Hematopoietic multipotent progenitor cell (in vitro differentiated cells): ENCODE data around the gene GTPBP3. TPM values are rescaled to one million over a fixed set of nuclear protein-coding genes. Genes with fewer than 3 reads are reported as not detected.

ENCODE experiments used
- DNase-seq, 3 donors: peaks; one replicate each; pipeline ENCODE4 v3.0.0-alpha.2; 2011 to 2015; ENCODE audit warnings: low read depth in 2 of 3, low spot score in 2 of 3
- total RNA-seq: library from RNA; depleted of rRNA; stranded (reverse); fragments of >200 nt; gene quantifications from one replicate; pipeline ENCODE4 v1.2.3, GENCODE V29; 2012

GTPBP3 gene
- total RNA-seq, 1 donor: 31.2 TPM

DNA sequence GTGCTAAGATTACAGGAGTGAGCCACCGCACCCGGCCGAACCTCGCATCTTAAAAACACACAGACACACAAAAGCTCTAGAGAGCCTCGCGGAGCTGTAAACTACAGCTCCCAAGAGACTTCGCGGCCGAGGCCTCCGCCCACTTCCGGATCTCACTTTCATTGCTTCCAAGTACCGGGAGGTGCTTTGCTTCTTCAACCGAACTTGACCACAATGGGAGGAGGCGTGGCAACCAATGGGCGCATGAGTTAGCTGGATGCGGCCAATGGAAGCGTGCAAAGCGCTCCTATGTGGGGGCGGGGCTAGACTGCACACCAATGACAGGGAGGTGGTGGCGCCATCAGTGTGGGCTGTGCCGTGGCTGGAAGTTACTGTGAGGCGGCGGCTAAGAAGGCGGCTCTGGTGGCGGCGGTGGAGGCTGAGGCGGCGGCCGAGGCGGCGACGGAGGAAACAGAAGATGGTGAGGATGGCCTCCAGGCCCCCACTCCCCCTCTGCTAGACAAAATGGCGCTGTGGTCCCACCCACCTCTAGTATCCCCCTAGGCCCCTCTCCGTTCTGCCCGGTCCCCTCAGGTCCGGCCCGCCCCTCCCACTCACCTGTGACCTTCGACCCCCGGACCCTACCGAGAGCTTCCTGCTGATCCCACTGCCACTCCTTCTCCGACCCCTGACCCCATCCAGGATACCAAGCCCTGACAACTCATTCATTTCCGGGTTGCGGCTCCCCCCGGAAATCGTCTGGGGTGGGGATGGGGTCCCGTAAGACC lies 28.0 kb upstream of the GTPBP3 start, which contains the start of gene DDA1:
TSS of gene DDA1 (plus strand) at position 366 of the 767 bp plus-strand sequence. CDS start at position 458, 92 bp downstream.
- DNase-seq: peak; percentile 92 to 100 (median 100)

DNA sequence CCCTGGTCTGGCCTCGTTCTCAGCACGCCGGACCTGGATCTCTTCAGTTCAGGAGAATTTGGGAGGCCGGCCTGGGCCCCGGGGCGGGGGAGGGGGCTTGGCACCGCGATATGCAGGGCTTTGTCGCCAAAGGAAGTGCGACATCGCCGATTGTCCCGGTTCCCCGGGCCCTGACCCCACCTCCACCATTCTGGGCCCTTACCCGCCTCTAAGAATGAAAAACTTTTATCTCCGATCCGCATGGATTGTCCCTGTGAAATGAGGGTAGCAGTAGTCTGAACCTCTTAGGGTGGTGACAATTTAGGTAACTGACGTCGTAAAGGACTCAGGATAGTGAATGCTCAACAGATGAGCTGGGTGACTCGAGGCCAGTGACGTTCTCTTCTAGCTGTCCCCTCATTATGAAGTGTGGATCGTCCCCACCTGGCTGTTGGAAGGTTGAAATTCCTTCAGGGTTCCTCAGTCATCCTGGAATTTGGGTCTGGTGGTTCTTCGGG lies 27.3 kb upstream of the GTPBP3 start:
- DNase-seq: peak in 1 of 3 donors; percentile 19

GRCh38 chr19:17311455-17312188 lies 25.7 kb upstream of the GTPBP3 start:
- no peak for DNase-seq

- no peak for DNase-seq
These were observed 24.9 kb upstream of the GTPBP3 start for GRCh38 chr19:17312189-17313113.

GRCh38 chr19:17314007-17314593 lies 23.3 kb upstream of the GTPBP3 start:
- DNase-seq: no peak

GRCh38 chr19:17318966-17319365 lies 18.4 kb upstream of the GTPBP3 start:
- no peak for DNase-seq

GRCh38 chr19:17319473-17320238 lies 17.7 kb upstream of the GTPBP3 start:
- no peak for DNase-seq

GRCh38 chr19:17320435-17320834 lies 16.9 kb upstream of the GTPBP3 start:
- no peak for DNase-seq

GRCh38 chr19:17321655-17322489 lies 15.5 kb upstream of the GTPBP3 start:
- DNase-seq: no peak

DNA sequence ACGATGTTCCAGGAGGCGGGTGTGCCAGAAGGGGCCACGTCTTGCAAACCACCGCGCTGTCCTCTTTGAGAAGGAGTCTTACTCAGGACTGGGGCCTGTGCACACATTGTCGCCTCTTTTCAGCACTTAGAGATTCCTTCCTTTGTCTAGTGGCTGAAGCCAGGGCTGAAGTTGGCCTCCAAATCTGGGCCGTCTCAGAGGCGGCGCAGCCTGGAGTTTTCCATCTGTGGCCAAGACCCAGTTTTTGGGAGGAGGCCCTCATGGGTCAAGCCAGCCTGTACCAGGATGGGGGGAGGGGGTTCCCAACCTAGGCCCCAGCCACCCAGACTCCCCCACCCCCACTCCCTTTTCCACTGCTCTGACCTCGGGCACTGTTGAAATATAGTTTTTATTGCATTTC lies 14.5 kb upstream of the GTPBP3 start:
- DNase-seq: no peak

DNA sequence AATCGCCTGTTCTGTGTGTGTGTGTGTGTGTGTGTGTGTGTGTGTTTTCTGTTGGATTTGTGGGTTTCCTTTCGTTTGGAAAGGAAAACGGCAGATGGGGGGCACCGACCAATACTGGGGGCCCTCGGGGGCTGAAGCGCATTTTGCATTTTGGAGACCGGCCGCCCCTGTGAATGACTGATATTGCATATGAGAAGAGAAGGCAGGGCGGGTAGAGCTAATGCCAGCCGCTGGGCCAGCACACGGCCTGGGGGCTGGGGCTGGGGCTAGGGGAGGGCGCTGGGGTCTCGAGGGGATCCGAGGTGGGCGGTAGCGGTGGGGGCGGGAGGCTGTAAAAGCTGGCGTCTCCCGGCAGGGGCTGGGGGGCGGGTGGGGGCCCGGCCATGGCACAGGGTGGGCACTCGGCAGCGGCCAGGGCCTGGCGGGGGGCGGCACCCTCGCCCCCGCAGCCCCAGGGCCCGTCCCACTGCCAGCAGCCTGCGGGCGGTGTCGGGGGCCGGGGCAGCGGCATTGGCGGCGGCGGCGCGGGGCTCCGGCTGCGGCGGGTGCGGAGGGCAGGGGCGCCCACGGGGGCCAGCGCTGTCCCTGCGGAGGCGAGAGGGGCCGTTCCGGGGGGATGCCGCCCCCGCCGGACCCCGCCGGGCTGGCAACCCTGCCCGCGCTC lies 13.9 kb upstream of the GTPBP3 start:
- DNase-seq: no peak

DNA sequence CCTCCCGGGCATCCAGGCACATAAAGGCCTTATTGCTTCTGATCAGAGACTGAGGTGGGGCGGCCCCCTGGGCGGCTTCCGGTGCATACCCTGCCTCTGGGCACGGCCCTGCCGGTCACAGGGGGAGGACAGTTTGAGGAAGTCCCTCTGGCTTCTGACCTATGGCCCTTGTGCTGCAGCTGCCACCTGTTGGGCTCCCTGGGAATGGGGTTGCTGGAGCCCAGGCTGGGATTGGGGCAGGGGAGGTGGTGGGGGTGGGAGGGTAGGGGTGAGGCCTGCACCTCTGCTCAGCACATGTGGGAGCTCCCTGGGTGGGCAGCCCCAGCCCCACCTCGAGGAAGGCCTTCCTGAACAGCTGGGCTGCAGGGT lies 13.4 kb upstream of the GTPBP3 start:
- DNase-seq: no peak

DNA sequence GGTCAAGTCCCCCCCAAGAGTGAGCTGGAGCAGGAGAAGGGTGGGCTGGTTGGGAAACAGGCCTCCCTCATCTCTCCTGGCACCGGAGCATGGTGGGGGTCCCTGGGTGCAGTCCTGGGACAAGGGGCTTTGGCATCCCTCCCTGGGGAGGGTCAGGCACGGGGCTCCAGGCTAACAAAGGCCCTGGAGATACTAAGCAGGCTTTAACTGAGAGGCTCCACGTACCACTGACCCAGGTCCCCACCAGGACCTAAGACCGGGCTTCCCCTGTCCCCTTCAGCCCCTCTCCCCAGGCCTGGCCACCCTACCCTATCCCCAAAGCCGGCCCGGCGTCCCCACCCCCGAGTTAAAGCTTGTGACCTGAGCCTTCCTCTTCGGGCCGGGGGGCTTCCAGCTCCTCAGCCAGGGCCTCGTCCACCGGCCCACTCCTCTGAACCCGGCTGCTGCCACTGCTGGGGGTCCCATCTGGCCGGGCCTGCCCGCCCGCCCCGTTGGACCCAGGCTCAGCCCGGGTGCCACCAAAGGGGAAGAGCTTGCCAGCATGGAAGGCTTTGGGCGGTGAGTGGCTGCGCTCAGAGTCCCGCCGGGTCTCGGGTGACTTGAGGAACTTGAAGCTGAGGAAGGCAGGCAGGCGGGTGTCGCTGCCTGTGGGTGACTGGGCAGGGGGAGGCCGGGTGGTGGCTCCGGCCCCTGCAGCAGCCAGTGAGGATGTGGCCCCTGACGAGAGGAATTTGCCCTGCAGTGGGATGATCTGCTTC lies 12.8 kb upstream of the GTPBP3 start:
- DNase-seq: no peak

DNA sequence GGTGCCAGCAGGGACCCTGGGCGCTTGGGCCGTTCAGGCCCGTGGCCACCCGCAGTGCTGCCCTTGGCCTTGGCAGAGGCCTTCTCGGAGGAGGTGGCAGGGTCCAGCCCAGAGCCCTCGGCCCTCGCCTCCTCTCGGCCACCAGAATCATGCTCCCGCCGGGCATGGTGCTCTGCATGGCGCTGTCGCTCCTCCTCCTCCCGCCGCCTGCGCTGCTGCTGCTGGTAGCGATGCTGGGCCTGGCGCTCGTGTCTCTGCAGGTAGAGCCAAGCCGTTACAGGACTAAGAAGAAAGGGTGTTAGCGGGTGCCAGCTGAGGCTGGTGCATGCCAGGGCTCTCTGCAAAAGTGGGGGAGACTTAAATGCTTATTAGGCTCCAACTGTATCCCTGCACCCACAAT lies 12.2 kb upstream of the GTPBP3 start:
- no peak for DNase-seq

DNA sequence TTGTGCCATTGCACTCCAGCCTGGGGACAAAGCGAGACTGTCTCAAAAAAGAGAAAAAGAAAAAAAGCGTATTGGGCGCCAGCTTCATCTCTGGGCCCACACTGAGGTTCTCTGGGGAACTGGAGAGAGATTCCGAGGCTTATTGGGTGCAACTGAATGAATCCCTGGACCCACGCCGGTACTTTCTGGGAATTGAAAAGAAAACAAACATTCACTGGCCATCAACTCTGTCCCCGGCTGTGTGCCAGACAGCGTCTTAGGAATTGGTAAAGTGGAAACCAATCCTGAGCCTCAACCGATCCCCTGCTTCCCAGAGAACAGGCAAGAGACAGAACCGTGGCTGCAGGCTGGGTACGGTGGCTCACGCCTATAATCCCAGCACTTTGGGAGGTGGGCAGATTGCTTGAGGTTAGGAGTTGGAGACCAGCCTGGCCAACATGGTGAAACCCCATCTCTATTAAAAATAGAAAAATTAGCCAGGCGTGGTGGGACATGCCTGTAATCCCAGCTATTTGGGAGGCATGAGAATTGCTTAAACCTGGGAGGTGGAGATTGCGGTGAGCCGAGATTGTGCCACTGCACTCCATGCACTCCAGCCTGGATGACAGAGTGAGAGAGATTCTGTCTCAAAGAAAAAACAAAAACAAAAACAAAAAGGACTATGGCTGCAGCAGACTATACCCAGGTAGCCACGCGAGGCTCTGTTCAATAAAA lies 11.3 kb upstream of the GTPBP3 start:
- no peak for DNase-seq

- no peak for DNase-seq
These were observed 10.8 kb upstream of the GTPBP3 start for GRCh38 chr19:17326595-17326966.

DNA sequence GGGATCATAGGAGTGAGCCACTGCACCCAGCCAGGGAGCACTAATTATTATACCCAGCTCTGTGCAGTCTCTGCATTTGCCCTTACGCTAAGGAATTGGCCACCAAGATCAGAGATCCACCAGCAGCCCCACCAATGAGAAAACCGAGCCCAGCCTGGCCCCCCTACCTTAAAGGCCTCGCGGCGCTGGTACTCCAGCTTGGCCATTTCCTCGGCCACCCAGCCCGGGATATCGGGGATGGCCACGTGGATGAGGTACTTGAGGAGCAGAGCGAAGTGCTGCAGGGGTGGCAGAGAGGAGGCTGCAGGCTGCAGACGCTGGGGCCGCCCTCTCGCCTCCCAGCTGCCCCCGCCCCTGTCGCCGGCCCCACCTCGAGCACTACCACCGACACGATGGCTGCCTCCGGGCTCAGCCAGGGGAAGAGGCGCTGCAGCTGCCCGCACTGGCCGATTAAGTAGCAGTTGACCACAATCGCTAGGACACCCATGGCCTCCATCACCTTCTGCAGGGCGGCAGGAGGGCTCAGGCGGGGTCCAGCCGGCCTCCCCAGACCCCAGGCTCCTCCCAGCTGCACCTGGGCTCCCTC lies 10.2 kb upstream of the GTPBP3 start:
- DNase-seq: no peak
